ENCODE data around the gene SHISA6. TPM values are rescaled to one million over a fixed set of nuclear protein-coding genes. Genes with fewer than 3 reads are reported as not detected.

Gene SHISA6
- total RNA-seq, 2 experiments from 2014 or later: not detected

GRCh38 chr17:11538366-11538765 lies 297.4 kb downstream of the SHISA6 start:
- H3K4me1 Mint-ChIP-seq: no peaks in the 10 kb centered on the region
- peaks cover 16% of the 10 kb centered on the region for H3K9me3 Mint-ChIP-seq
- H3K27me3 Mint-ChIP-seq: no peaks in the 10 kb centered on the region
- no peak for DNase-seq
- ATAC-seq (ENCODE audit: low read depth): no peak
- no peak overlapping the region for H3K4me3 Mint-ChIP-seq
- POLR2A ChIA-PET: no interaction called here
- no peak overlapping the region for H3K27ac Mint-ChIP-seq
- no peaks in the 10 kb centered on the region for H3K36me3 Mint-ChIP-seq

- Mint-ChIP-seq H3K27me3 (no peaks in the 10 kb centered on the region), H3K4me3 (no peak overlapping the region), H3K9me3 (peaks cover 15% of the 10 kb centered on the region), H3K4me1 (no peaks in the 10 kb centered on the region), H3K36me3 (no peaks in the 10 kb centered on the region), H3K27ac (no peak overlapping the region)
- ATAC-seq (ENCODE audit: low read depth): no peak
- no peak for DNase-seq
- POLR2A ChIA-PET: no interaction called here
Measured at GRCh38 chr17:11539637-11540036, 298.6 kb downstream of the SHISA6 start.

- ATAC-seq (ENCODE audit: low read depth) (no peak), DNase-seq (no peak)
- Mint-ChIP-seq H3K4me3 (no peak overlapping the region), H3K36me3 (no peaks in the 10 kb centered on the region), H3K27ac (no peak overlapping the region), H3K27me3 (no peaks in the 10 kb centered on the region), H3K4me1 (no peaks in the 10 kb centered on the region), H3K9me3 (peaks cover 8% of the 10 kb centered on the region)
- POLR2A ChIA-PET: no interaction called here
Measured at GRCh38 chr17:11545002-11545401, 304.0 kb downstream of the SHISA6 start.

GRCh38 chr17:11545696-11546095 lies 304.7 kb downstream of the SHISA6 start:
- Mint-ChIP-seq H3K9me3 (peaks cover 3% of the 10 kb centered on the region), H3K36me3 (no peaks in the 10 kb centered on the region), H3K27me3 (no peaks in the 10 kb centered on the region), H3K27ac (no peak overlapping the region), H3K4me3 (no peak overlapping the region), H3K4me1 (no peaks in the 10 kb centered on the region)
- DNase-seq (no peak), ATAC-seq (ENCODE audit: low read depth) (no peak)
- POLR2A ChIA-PET: no interaction called here

GRCh38 chr17:11547853-11548252 lies 306.8 kb downstream of the SHISA6 start:
- Mint-ChIP-seq H3K36me3 (no peaks in the 10 kb centered on the region), H3K4me3 (no peak overlapping the region), H3K9me3 (peaks cover 4% of the 10 kb centered on the region), H3K4me1 (no peaks in the 10 kb centered on the region), H3K27me3 (no peaks in the 10 kb centered on the region), H3K27ac (no peak overlapping the region)
- ATAC-seq (ENCODE audit: low read depth) (no peak), DNase-seq (no peak)
- POLR2A ChIA-PET: no interaction called here

GRCh38 chr17:11548398-11548797 lies 307.4 kb downstream of the SHISA6 start:
- no peak overlapping the region for H3K4me3 Mint-ChIP-seq
- H3K27ac Mint-ChIP-seq: no peak overlapping the region
- no peaks in the 10 kb centered on the region for H3K27me3 Mint-ChIP-seq
- no peaks in the 10 kb centered on the region for H3K4me1 Mint-ChIP-seq
- POLR2A ChIA-PET: no interaction called here
- DNase-seq (no peak), ATAC-seq (ENCODE audit: low read depth) (no peak)
- no peaks in the 10 kb centered on the region for H3K36me3 Mint-ChIP-seq
- peaks cover 4% of the 10 kb centered on the region for H3K9me3 Mint-ChIP-seq

GRCh38 chr17:11550431-11550830 lies 309.4 kb downstream of the SHISA6 start:
- no peak overlapping the region for H3K4me3 Mint-ChIP-seq

GRCh38 chr17:11551442-11551841 lies 310.4 kb downstream of the SHISA6 start:
- Mint-ChIP-seq H3K4me3 (no peak overlapping the region), H3K4me1 (no peaks in the 10 kb centered on the region), H3K9me3 (peaks cover 4% of the 10 kb centered on the region), H3K27ac (no peak overlapping the region), H3K27me3 (no peaks in the 10 kb centered on the region), H3K36me3 (no peaks in the 10 kb centered on the region)
- ATAC-seq (ENCODE audit: low read depth) (no peak), DNase-seq (no peak)
- POLR2A ChIA-PET: no interaction called here

More at GRCh38 chr17:11550431-11550830, 309.4 kb downstream of the SHISA6 start:
- no peaks in the 10 kb centered on the region for H3K4me1 Mint-ChIP-seq
- POLR2A ChIA-PET: no interaction called here
- H3K36me3 Mint-ChIP-seq: no peaks in the 10 kb centered on the region
- no peak for ATAC-seq (ENCODE audit: low read depth)
- H3K27ac Mint-ChIP-seq: no peak overlapping the region
- peaks cover 2% of the 10 kb centered on the region for H3K9me3 Mint-ChIP-seq
- H3K27me3 Mint-ChIP-seq: no peaks in the 10 kb centered on the region
- no peak for DNase-seq

- POLR2A ChIA-PET: no interaction called here
- ATAC-seq (ENCODE audit: low read depth) (no peak), DNase-seq (no peak)
- Mint-ChIP-seq H3K4me1 (no peaks in the 10 kb centered on the region), H3K27ac (no peak overlapping the region), H3K4me3 (no peak overlapping the region), H3K36me3 (no peaks in the 10 kb centered on the region), H3K27me3 (no peaks in the 10 kb centered on the region), H3K9me3 (peaks cover 4% of the 10 kb centered on the region)
Measured at GRCh38 chr17:11553135-11553534, 312.1 kb downstream of the SHISA6 start.

GRCh38 chr17:11554042-11554441 lies 313.0 kb downstream of the SHISA6 start:
- no peak overlapping the region for H3K27ac Mint-ChIP-seq
- ATAC-seq (ENCODE audit: low read depth): no peak
- peaks cover 4% of the 10 kb centered on the region for H3K9me3 Mint-ChIP-seq
- no peak for DNase-seq
- H3K36me3 Mint-ChIP-seq: no peaks in the 10 kb centered on the region
- H3K4me1 Mint-ChIP-seq: no peaks in the 10 kb centered on the region
- POLR2A ChIA-PET: no interaction called here
- no peaks in the 10 kb centered on the region for H3K27me3 Mint-ChIP-seq
- H3K4me3 Mint-ChIP-seq: no peak overlapping the region

GRCh38 chr17:11554542-11554941 lies 313.5 kb downstream of the SHISA6 start:
- H3K27me3 Mint-ChIP-seq: no peaks in the 10 kb centered on the region
- no peaks in the 10 kb centered on the region for H3K36me3 Mint-ChIP-seq
- POLR2A ChIA-PET: no interaction called here
- H3K9me3 Mint-ChIP-seq: peaks cover 4% of the 10 kb centered on the region
- H3K27ac Mint-ChIP-seq: no peak overlapping the region
- no peak overlapping the region for H3K4me3 Mint-ChIP-seq
- ATAC-seq (ENCODE audit: low read depth): no peak
- DNase-seq: no peak
- H3K4me1 Mint-ChIP-seq: no peaks in the 10 kb centered on the region

GRCh38 chr17:11555530-11555929 lies 314.5 kb downstream of the SHISA6 start:
- Mint-ChIP-seq H3K4me1 (no peaks in the 10 kb centered on the region), H3K4me3 (no peak overlapping the region), H3K36me3 (no peaks in the 10 kb centered on the region), H3K27me3 (no peaks in the 10 kb centered on the region), H3K27ac (no peak overlapping the region), H3K9me3 (peaks cover 4% of the 10 kb centered on the region)
- DNase-seq (no peak), ATAC-seq (ENCODE audit: low read depth) (no peak)
- POLR2A ChIA-PET: no interaction called here

- no peaks in the 10 kb centered on the region for H3K36me3 Mint-ChIP-seq
- ATAC-seq (ENCODE audit: low read depth) (no peak), DNase-seq (no peak)
- no peak overlapping the region for H3K4me3 Mint-ChIP-seq
- no peaks in the 10 kb centered on the region for H3K4me1 Mint-ChIP-seq
- H3K9me3 Mint-ChIP-seq: peaks cover 2% of the 10 kb centered on the region
- no peak overlapping the region for H3K27ac Mint-ChIP-seq
- H3K27me3 Mint-ChIP-seq: no peaks in the 10 kb centered on the region
- POLR2A ChIA-PET: no interaction called here
Measured at GRCh38 chr17:11557727-11558452, 316.9 kb downstream of the SHISA6 start.

- ATAC-seq (ENCODE audit: low read depth) (no peak), DNase-seq (no peak)
- Mint-ChIP-seq H3K4me3 (no peak overlapping the region), H3K9me3 (peaks cover 2% of the 10 kb centered on the region), H3K36me3 (no peaks in the 10 kb centered on the region), H3K27ac (no peak overlapping the region), H3K4me1 (no peaks in the 10 kb centered on the region), H3K27me3 (no peaks in the 10 kb centered on the region)
- POLR2A ChIA-PET: no interaction called here
Measured at GRCh38 chr17:11558681-11559234, 317.7 kb downstream of the SHISA6 start.

Data from activated naive CD8-positive, alpha-beta T cell treated with anti-CD3 and anti-CD28 coated beads, Interleukin-2, amount 10 ng/mL, durations not matched to agents 7 days and 5 days (primary cell).